SK-N-SH treated with all-trans-retinoic acid at 6 μM for 48 hours (cell line): ENCODE results near the gene TARS2.

ENCODE experiments used
- CSDC2 ChIP-seq: fragments of 250-450 bp; sonication (Bioruptor Pico); IDR thresholded peaks from 2 replicates; pipeline ENCODE4 v1.5.0; 2020; ENCODE audit warnings: mild to moderate bottlenecking, moderate library complexity
- PPARA ChIP-seq: fragments of 250-450 bp; sonication (Bioruptor Pico); IDR thresholded peaks from 2 replicates; pipeline ENCODE4 v1.5.0; 2020; ENCODE audit warnings: mild to moderate bottlenecking, borderline replicate concordance
- RARB ChIP-seq: fragments of 250-450 bp; sonication (Bioruptor Pico); IDR thresholded peaks from 2 replicates; pipeline ENCODE4 v1.8.0; 2021; ENCODE audit warnings: mild to moderate bottlenecking, moderate library complexity
- SNAI2 ChIP-seq: fragments of 250-450 bp; sonication (Bioruptor Pico); IDR thresholded peaks from 2 replicates; pipeline ENCODE4 v1.5.0; 2020; ENCODE audit warnings: mild to moderate bottlenecking, moderate library complexity
- ZC3H10 ChIP-seq: fragments of 250-450 bp; sonication (Bioruptor Pico); IDR thresholded peaks from 2 replicates; pipeline ENCODE4 v1.5.1; 2021; ENCODE audit warnings: mild to moderate bottlenecking, moderate library complexity
- ZFP3 ChIP-seq: fragments of 250-450 bp; sonication (Bioruptor Pico); IDR thresholded peaks from 2 replicates; pipeline ENCODE4 v1.5.0; 2020; ENCODE audit warnings: mild to moderate bottlenecking, moderate library complexity
- ZNF565 ChIP-seq: fragments of 450-650 bp; formaldehyde crosslinking; conservative IDR thresholded peaks from 2 replicates; pipeline ENCODE4 v1.5.0; 2020; ENCODE audit warnings: low read depth, mild to moderate bottlenecking, moderate library complexity
- TF ChIP-seq, protein P1 (sequence below): fragments of 250-450 bp; sonication (Bioruptor Pico); IDR thresholded peaks from 2 replicates; pipeline ENCODE4 v1.5.1; 2021; ENCODE audit warnings: mild to moderate bottlenecking, moderate library complexity
- TF ChIP-seq, protein P2 (sequence below): fragments of 250-450 bp; sonication (Bioruptor Pico); IDR thresholded peaks from 2 replicates; pipeline ENCODE4 v1.5.0; 2020; ENCODE audit warnings: mild to moderate bottlenecking, moderate library complexity
- TF ChIP-seq, protein P3 (sequence below): fragments of 250-450 bp; sonication (Bioruptor Pico); IDR thresholded peaks from 2 replicates; pipeline ENCODE4 v1.8.0; 2020; ENCODE audit warnings: mild to moderate bottlenecking, moderate library complexity, borderline replicate concordance

DNA sequence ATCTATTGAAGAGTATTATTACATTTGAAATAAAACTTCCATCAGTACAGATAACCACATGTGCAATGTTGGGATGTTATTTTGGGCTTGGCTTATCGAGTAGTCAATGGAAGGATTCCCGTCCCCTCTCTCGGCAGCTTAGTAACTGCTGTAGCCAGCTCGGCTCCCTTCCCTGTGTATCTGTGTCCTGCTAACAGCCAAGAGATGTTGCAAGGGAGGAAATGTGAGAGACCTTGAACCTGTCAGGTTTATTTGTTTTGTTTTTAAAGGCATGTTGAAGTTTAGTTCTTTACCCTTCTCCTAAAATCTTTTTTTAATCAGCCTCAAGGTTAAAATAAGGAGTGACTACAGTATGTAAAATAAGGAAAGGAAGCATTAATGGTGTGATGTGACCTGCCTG, 13.6 kb upstream of the TARS2 start:
- TF ChIP-seq PPARA (CRISPR knock-in tag), result no peak
- TF ChIP-seq ZFP3 (CRISPR knock-in tag), result no peak
- TF ChIP-seq, protein P1, sequence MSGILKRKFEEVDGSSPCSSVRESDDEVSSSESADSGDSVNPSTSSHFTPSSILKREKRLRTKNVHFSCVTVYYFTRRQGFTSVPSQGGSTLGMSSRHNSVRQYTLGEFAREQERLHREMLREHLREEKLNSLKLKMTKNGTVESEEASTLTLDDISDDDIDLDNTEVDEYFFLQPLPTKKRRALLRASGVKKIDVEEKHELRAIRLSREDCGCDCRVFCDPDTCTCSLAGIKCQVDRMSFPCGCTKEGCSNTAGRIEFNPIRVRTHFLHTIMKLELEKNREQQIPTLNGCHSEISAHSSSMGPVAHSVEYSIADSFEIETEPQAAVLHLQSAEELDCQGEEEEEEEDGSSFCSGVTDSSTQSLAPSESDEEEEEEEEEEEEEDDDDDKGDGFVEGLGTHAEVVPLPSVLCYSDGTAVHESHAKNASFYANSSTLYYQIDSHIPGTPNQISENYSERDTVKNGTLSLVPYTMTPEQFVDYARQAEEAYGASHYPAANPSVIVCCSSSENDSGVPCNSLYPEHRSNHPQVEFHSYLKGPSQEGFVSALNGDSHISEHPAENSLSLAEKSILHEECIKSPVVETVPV, result no peak
- TF ChIP-seq, protein P2, sequence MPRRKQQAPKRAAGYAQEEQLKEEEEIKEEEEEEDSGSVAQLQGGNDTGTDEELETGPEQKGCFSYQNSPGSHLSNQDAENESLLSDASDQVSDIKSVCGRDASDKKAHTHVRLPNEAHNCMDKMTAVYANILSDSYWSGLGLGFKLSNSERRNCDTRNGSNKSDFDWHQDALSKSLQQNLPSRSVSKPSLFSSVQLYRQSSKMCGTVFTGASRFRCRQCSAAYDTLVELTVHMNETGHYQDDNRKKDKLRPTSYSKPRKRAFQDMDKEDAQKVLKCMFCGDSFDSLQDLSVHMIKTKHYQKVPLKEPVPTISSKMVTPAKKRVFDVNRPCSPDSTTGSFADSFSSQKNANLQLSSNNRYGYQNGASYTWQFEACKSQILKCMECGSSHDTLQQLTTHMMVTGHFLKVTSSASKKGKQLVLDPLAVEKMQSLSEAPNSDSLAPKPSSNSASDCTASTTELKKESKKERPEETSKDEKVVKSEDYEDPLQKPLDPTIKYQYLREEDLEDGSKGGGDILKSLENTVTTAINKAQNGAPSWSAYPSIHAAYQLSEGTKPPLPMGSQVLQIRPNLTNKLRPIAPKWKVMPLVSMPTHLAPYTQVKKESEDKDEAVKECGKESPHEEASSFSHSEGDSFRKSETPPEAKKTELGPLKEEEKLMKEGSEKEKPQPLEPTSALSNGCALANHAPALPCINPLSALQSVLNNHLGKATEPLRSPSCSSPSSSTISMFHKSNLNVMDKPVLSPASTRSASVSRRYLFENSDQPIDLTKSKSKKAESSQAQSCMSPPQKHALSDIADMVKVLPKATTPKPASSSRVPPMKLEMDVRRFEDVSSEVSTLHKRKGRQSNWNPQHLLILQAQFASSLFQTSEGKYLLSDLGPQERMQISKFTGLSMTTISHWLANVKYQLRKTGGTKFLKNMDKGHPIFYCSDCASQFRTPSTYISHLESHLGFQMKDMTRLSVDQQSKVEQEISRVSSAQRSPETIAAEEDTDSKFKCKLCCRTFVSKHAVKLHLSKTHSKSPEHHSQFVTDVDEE (CRISPR knock-in tag), result no peak
- TF ChIP-seq ZC3H10 (CRISPR knock-in tag), result no peak
- no peak for TF ChIP-seq SNAI2 (CRISPR knock-in tag)
- no peak for TF ChIP-seq ZNF565
- no peak for TF ChIP-seq RARB (CRISPR knock-in tag)
- no peak for TF ChIP-seq CSDC2 (CRISPR knock-in tag)
- TF ChIP-seq, protein P3, sequence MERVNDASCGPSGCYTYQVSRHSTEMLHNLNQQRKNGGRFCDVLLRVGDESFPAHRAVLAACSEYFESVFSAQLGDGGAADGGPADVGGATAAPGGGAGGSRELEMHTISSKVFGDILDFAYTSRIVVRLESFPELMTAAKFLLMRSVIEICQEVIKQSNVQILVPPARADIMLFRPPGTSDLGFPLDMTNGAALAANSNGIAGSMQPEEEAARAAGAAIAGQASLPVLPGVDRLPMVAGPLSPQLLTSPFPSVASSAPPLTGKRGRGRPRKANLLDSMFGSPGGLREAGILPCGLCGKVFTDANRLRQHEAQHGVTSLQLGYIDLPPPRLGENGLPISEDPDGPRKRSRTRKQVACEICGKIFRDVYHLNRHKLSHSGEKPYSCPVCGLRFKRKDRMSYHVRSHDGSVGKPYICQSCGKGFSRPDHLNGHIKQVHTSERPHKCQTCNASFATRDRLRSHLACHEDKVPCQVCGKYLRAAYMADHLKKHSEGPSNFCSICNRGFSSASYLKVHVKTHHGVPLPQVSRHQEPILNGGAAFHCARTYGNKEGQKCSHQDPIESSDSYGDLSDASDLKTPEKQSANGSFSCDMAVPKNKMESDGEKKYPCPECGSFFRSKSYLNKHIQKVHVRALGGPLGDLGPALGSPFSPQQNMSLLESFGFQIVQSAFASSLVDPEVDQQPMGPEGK, result no peak
